ENCODE data around the gene WDR27.
A peak's percentile ranks its signal among the peaks of the same experiment; 100 is the strongest.
"Not testable (repeated sequence)": the region's sequence is repeated elsewhere in the genome, so short reads cannot be mapped to it uniquely, and the experiment has no call there.

The WDR27 gene

GRCh38 chr6:169467755-169468154, 234.1 kb downstream of the WDR27 start:
- H3K4me3 ChIP-seq (ENCODE audit: low read depth in 1 of 5, low read length in 5 of 5); H3K27me3 ChIP-seq (ENCODE audit: control insufficient read depth in 5 of 5, insufficient read depth in 4 of 5, low read length in 5 of 5); H3K27ac ChIP-seq (ENCODE audit: low read depth, low read length); H3K9ac ChIP-seq (ENCODE audit: low read length in 5 of 5); H3K36me3 ChIP-seq (ENCODE audit: control insufficient read depth in 5 of 5, insufficient read depth in 5 of 5, low read length in 5 of 5); H3K4me1 ChIP-seq (ENCODE audit: control insufficient read depth in 5 of 5, insufficient read depth in 5 of 5, low read length in 5 of 5): not testable (repeated sequence)
- peaks cover 5 to 13% (median 8%) of the 10 kb centered on the region in 5 donors for H3K9me3 ChIP-seq (ENCODE audit: control insufficient read depth in 5 of 5, low read length in 5 of 5)

- not testable (repeated sequence) for H3K27me3 ChIP-seq (ENCODE audit: control insufficient read depth in 5 of 5, insufficient read depth in 4 of 5, low read length in 5 of 5); H3K9ac ChIP-seq (ENCODE audit: low read length in 5 of 5); H3K27ac ChIP-seq (ENCODE audit: low read depth, low read length)
Observed at GRCh38 chr6:169466256-169466655, 235.6 kb downstream of the WDR27 start.

GRCh38 chr6:169457762-169458161, 244.1 kb downstream of the WDR27 start:
- Histone ChIP-seq H3K9me3 (ENCODE audit: control insufficient read depth in 5 of 5, low read length in 5 of 5) (peaks cover 0 to 9% (median 4%) of the 10 kb centered on the region in 5 donors), H3K27me3 (ENCODE audit: control insufficient read depth in 5 of 5, insufficient read depth in 4 of 5, low read length in 5 of 5) (no peaks in the 10 kb centered on the region), H3K27ac (ENCODE audit: low read depth, low read length) (no peak overlapping the region), H3K4me3 (ENCODE audit: low read depth in 1 of 5, low read length in 5 of 5) (no peak overlapping the region), H3K4me1 (ENCODE audit: control insufficient read depth in 5 of 5, insufficient read depth in 5 of 5, low read length in 5 of 5) (peaks cover 0 to 11% (median 6%) of the 10 kb centered on the region in 5 donors), H3K36me3 (ENCODE audit: control insufficient read depth in 5 of 5, insufficient read depth in 5 of 5, low read length in 5 of 5) (peaks cover 0 to 2% (median 0%) of the 10 kb centered on the region in 5 donors), H3K9ac (ENCODE audit: low read length in 5 of 5) (no peak overlapping the region)

More at GRCh38 chr6:169466256-169466655, 235.6 kb downstream of the WDR27 start:
- not testable (repeated sequence) for H3K4me3 ChIP-seq (ENCODE audit: low read depth in 1 of 5, low read length in 5 of 5); H3K4me1 ChIP-seq (ENCODE audit: control insufficient read depth in 5 of 5, insufficient read depth in 5 of 5, low read length in 5 of 5); H3K36me3 ChIP-seq (ENCODE audit: control insufficient read depth in 5 of 5, insufficient read depth in 5 of 5, low read length in 5 of 5)
- peaks cover 5 to 13% (median 9%) of the 10 kb centered on the region in 5 donors for H3K9me3 ChIP-seq (ENCODE audit: control insufficient read depth in 5 of 5, low read length in 5 of 5)

GRCh38 chr6:169456840-169457239, 245.0 kb downstream of the WDR27 start:
- Histone ChIP-seq H3K27me3 (ENCODE audit: control insufficient read depth in 5 of 5, insufficient read depth in 4 of 5, low read length in 5 of 5) (no peaks in the 10 kb centered on the region), H3K4me1 (ENCODE audit: control insufficient read depth in 5 of 5, insufficient read depth in 5 of 5, low read length in 5 of 5) (peaks cover 0 to 13% (median 6%) of the 10 kb centered on the region in 5 donors), H3K9ac (ENCODE audit: low read length in 5 of 5) (no peak overlapping the region), H3K4me3 (ENCODE audit: low read depth in 1 of 5, low read length in 5 of 5) (no peak overlapping the region), H3K27ac (ENCODE audit: low read depth, low read length) (no peak overlapping the region), H3K36me3 (ENCODE audit: control insufficient read depth in 5 of 5, insufficient read depth in 5 of 5, low read length in 5 of 5) (peaks cover 0 to 2% (median 0%) of the 10 kb centered on the region in 5 donors), H3K9me3 (ENCODE audit: control insufficient read depth in 5 of 5, low read length in 5 of 5) (peaks cover 0 to 9% (median 4%) of the 10 kb centered on the region in 5 donors)

DNA sequence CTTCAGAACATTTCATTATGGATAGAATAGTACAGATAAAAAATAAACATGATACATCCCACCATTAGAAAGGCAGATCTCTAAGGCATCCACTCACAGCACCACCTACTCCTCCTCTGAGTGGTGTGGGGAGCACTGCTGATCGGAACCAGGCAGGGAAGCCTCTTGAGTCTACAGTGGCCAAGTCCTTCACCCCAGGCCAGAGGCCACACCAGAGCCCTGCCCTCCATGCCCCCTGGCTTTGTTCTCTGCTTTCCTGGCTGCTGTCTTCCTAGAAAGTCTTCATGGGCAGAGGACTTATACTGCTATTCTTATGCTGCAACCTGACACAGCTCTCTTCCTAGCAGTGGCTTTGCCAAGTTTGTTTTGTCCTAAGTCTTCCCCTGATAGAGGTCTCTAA, 246.4 kb downstream of the WDR27 start:
- Histone ChIP-seq H3K27me3 (ENCODE audit: control insufficient read depth in 5 of 5, insufficient read depth in 4 of 5, low read length in 5 of 5) (no peaks in the 10 kb centered on the region), H3K4me3 (ENCODE audit: low read depth in 1 of 5, low read length in 5 of 5) (no peak overlapping the region), H3K4me1 (ENCODE audit: control insufficient read depth in 5 of 5, insufficient read depth in 5 of 5, low read length in 5 of 5) (peaks cover 0 to 13% (median 6%) of the 10 kb centered on the region in 5 donors), H3K27ac (ENCODE audit: low read depth, low read length) (no peak overlapping the region), H3K36me3 (ENCODE audit: control insufficient read depth in 5 of 5, insufficient read depth in 5 of 5, low read length in 5 of 5) (peaks cover 0 to 2% (median 0%) of the 10 kb centered on the region in 5 donors), H3K9ac (ENCODE audit: low read length in 5 of 5) (no peak overlapping the region), H3K9me3 (ENCODE audit: control insufficient read depth in 5 of 5, low read length in 5 of 5) (peaks cover 0 to 9% (median 2%) of the 10 kb centered on the region in 5 donors)

GRCh38 chr6:169454872-169455204, 247.0 kb downstream of the WDR27 start:
- H3K27ac ChIP-seq (ENCODE audit: low read depth, low read length) = no peak overlapping the region
- H3K4me1 ChIP-seq (ENCODE audit: control insufficient read depth in 5 of 5, insufficient read depth in 5 of 5, low read length in 5 of 5) = peaks cover 0 to 13% (median 6%) of the 10 kb centered on the region in 5 donors

GRCh38 chr6:169454204-169454871, 247.5 kb downstream of the WDR27 start:
- Histone ChIP-seq H3K9ac (ENCODE audit: low read length in 5 of 5) (no peak overlapping the region), H3K4me3 (ENCODE audit: low read depth in 1 of 5, low read length in 5 of 5) (no peak overlapping the region), H3K36me3 (ENCODE audit: control insufficient read depth in 5 of 5, insufficient read depth in 5 of 5, low read length in 5 of 5) (peaks cover 0 to 2% (median 0%) of the 10 kb centered on the region in 5 donors), H3K27me3 (ENCODE audit: control insufficient read depth in 5 of 5, insufficient read depth in 4 of 5, low read length in 5 of 5) (no peaks in the 10 kb centered on the region), H3K9me3 (ENCODE audit: control insufficient read depth in 5 of 5, low read length in 5 of 5) (peaks cover 0 to 2% (median 0%) of the 10 kb centered on the region in 5 donors), H3K27ac (ENCODE audit: low read depth, low read length) (no peak overlapping the region), H3K4me1 (ENCODE audit: control insufficient read depth in 5 of 5, insufficient read depth in 5 of 5, low read length in 5 of 5) (peaks cover 0 to 13% (median 6%) of the 10 kb centered on the region in 5 donors)

More at GRCh38 chr6:169454872-169455204, 247.0 kb downstream of the WDR27 start:
- Histone ChIP-seq H3K9me3 (ENCODE audit: control insufficient read depth in 5 of 5, low read length in 5 of 5) (peaks cover 0 to 4% (median 2%) of the 10 kb centered on the region in 5 donors), H3K36me3 (ENCODE audit: control insufficient read depth in 5 of 5, insufficient read depth in 5 of 5, low read length in 5 of 5) (peaks cover 0 to 2% (median 0%) of the 10 kb centered on the region in 5 donors), H3K4me3 (ENCODE audit: low read depth in 1 of 5, low read length in 5 of 5) (no peak overlapping the region), H3K9ac (ENCODE audit: low read length in 5 of 5) (no peak overlapping the region), H3K27me3 (ENCODE audit: control insufficient read depth in 5 of 5, insufficient read depth in 4 of 5, low read length in 5 of 5) (no peaks in the 10 kb centered on the region)

GRCh38 chr6:169452869-169453620, 248.8 kb downstream of the WDR27 start:
- Histone ChIP-seq H3K27me3 (ENCODE audit: control insufficient read depth in 5 of 5, insufficient read depth in 4 of 5, low read length in 5 of 5) (no peaks in the 10 kb centered on the region), H3K9ac (ENCODE audit: low read length in 5 of 5) (no peak overlapping the region), H3K4me3 (ENCODE audit: low read depth in 1 of 5, low read length in 5 of 5) (peak overlapping the region in 2 of 5 donors; percentile 40 to 44), H3K36me3 (ENCODE audit: control insufficient read depth in 5 of 5, insufficient read depth in 5 of 5, low read length in 5 of 5) (peaks cover 0 to 2% (median 0%) of the 10 kb centered on the region in 5 donors), H3K4me1 (ENCODE audit: control insufficient read depth in 5 of 5, insufficient read depth in 5 of 5, low read length in 5 of 5) (peaks cover 0 to 13% (median 6%) of the 10 kb centered on the region in 5 donors), H3K27ac (ENCODE audit: low read depth, low read length) (peak overlapping the region; percentile 65), H3K9me3 (ENCODE audit: control insufficient read depth in 5 of 5, low read length in 5 of 5) (peaks cover 0 to 2% (median 0%) of the 10 kb centered on the region in 5 donors)

DNA sequence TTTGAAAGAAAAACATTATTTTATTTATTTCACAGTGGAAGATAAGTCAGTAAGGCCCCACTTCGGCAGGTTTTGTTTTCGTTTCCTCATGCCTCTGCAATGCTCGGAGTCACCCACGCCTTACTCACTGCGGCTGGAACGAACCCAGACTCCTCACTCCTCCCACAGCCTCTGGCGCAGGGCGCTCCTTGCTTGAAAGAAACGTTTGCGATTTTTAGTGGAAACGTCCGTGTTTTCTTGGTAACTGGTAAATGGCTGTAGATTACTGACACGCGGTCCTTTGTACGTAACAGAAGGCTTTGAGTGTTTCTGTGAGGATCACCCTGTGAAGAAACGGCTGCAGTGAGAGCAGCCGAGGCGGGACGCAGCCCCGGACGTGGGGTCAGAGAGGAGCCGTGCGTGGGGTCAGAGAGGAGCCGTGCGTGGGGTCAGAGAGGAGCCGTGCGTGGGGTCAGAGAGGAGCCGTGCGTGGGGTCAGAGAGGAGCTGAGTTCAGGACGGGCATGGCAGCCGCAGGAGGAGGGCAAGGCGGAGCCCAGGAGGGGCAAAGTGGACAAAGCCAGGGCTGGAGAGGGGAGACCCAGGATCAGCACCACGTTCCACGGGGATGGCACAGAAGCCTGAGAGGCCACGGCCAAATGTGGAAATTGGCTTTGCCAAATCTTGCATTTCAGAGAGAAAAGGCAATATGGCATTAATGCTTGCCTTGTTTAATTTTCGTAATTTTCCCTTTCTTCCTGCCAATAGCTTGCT, 249.5 kb downstream of the WDR27 start:
- H3K27ac ChIP-seq (ENCODE audit: low read depth, low read length) = peak overlapping the region; percentile 65
- peaks cover 0 to 13% (median 6%) of the 10 kb centered on the region in 5 donors for H3K4me1 ChIP-seq (ENCODE audit: control insufficient read depth in 5 of 5, insufficient read depth in 5 of 5, low read length in 5 of 5)
- H3K4me3 ChIP-seq (ENCODE audit: low read depth in 1 of 5, low read length in 5 of 5) = peak overlapping the region in 4 of 5 donors; percentile 31 to 44 (median 36)
- peaks cover 0 to 2% (median 0%) of the 10 kb centered on the region in 5 donors for H3K9me3 ChIP-seq (ENCODE audit: control insufficient read depth in 5 of 5, low read length in 5 of 5)
- H3K9ac ChIP-seq (ENCODE audit: low read length in 5 of 5) = no peak overlapping the region
- H3K36me3 ChIP-seq (ENCODE audit: control insufficient read depth in 5 of 5, insufficient read depth in 5 of 5, low read length in 5 of 5) = peaks cover 0 to 2% (median 0%) of the 10 kb centered on the region in 5 donors
- H3K27me3 ChIP-seq (ENCODE audit: control insufficient read depth in 5 of 5, insufficient read depth in 4 of 5, low read length in 5 of 5) = no peaks in the 10 kb centered on the region

All from subcutaneous abdominal adipose tissue (tissue), 5 donors.